IPS DF 6.9 (cell line): ENCODE data around the gene CSNK1G2.

Experiments
- DNase-seq: peaks from one replicate; pipeline ENCODE4 v3.0.0-alpha.2; 2013; ENCODE audit warnings: low read depth, low spot score
- H3K27ac ChIP-seq: one replicate; pipeline ENCODE4 v1.5.1; 2013; ENCODE audit warnings: low read length, control low read depth
- H3K27me3 ChIP-seq: 2 replicates; pipeline ENCODE4 v1.6.1; 2013; ENCODE audit warnings: mild to moderate bottlenecking, low read length; ENCODE audit not compliant: control insufficient read depth, insufficient read depth
- H3K36me3 ChIP-seq: 2 replicates; pipeline ENCODE4 v1.6.1; 2013; ENCODE audit warnings: low read length; ENCODE audit not compliant: control insufficient read depth, insufficient read depth
- H3K4me1 ChIP-seq: 2 replicates; pipeline ENCODE4 v1.6.1; 2013; ENCODE audit warnings: low read length; ENCODE audit not compliant: control insufficient read depth, insufficient read depth
- H3K4me3 ChIP-seq: 2 replicates; pipeline ENCODE4 v1.5.1; 2013; ENCODE audit warnings: mild to moderate bottlenecking, low read length
- H3K9me3 ChIP-seq: 2 replicates; pipeline ENCODE4 v1.6.1; 2013; ENCODE audit warnings: low read length, inconsistent platforms; ENCODE audit not compliant: control insufficient read depth, insufficient read depth
- WGBS: extraction: QIAGEN DNeasy Blood & Tissue Kit; methylation state at CpG from one replicate; pipeline ENCODE4 v1.1.7; 2013; ENCODE audit warnings: mixed read lengths, missing lambda C conversion rate; ENCODE audit not compliant: insufficient read length, insufficient coverage; 5-methylcytosine and 5-hydroxymethylcytosine counted together

CSNK1G2 gene

GRCh38 chr19:1967087-1967608, 26.2 kb downstream of the CSNK1G2 start:
- WGBS = no CpG with 5 or more reads among the region's 26 CpGs
- Histone ChIP-seq H3K27ac (no peak overlapping the region), H3K9me3 (no peaks in the 10 kb centered on the region), H3K4me3 (no peak overlapping the region), H3K36me3 (peaks cover 10% of the 10 kb centered on the region; the same call in 1 of the 2 replicates), H3K4me1 (no peaks in the 10 kb centered on the region), H3K27me3 (no peaks in the 10 kb centered on the region)
- DNase-seq = no peak

- H3K9me3 ChIP-seq = no peaks in the 10 kb centered on the region
- H3K27ac ChIP-seq = no peak overlapping the region
- DNase-seq = no peak
- H3K36me3 ChIP-seq = peaks cover 8% of the 10 kb centered on the region; the same call in 1 of the 2 replicates
- no peak overlapping the region for H3K4me3 ChIP-seq
- WGBS = no CpG with 5 or more reads among the region's 34 CpGs
- H3K27me3 ChIP-seq = no peaks in the 10 kb centered on the region
- H3K4me1 ChIP-seq = no peaks in the 10 kb centered on the region
Measured at GRCh38 chr19:1968279-1969175, 27.6 kb downstream of the CSNK1G2 start.

GRCh38 chr19:1969176-1970002, 28.4 kb downstream of the CSNK1G2 start:
- Histone ChIP-seq H3K27me3 (no peaks in the 10 kb centered on the region), H3K36me3 (peaks cover 9% of the 10 kb centered on the region; the same call in 1 of the 2 replicates), H3K27ac (no peak overlapping the region), H3K9me3 (no peaks in the 10 kb centered on the region), H3K4me1 (no peaks in the 10 kb centered on the region), H3K4me3 (no peak overlapping the region)
- WGBS = no CpG with 5 or more reads among the region's 49 CpGs
- no peak for DNase-seq

- H3K4me3 ChIP-seq = no peak overlapping the region
- WGBS = no CpG with 5 or more reads among the region's 38 CpGs
- no peaks in the 10 kb centered on the region for H3K9me3 ChIP-seq
- H3K27me3 ChIP-seq = no peaks in the 10 kb centered on the region
- no peaks in the 10 kb centered on the region for H3K4me1 ChIP-seq
- no peak for DNase-seq
- H3K27ac ChIP-seq = no peak overlapping the region
- peaks cover 15% of the 10 kb centered on the region; the same call in 1 of the 2 replicates for H3K36me3 ChIP-seq
Measured at GRCh38 chr19:1970003-1970805, 29.2 kb downstream of the CSNK1G2 start.

- no peak overlapping the region for H3K4me3 ChIP-seq
- H3K9me3 ChIP-seq = no peaks in the 10 kb centered on the region
- peaks cover 17% of the 10 kb centered on the region; the same call in 1 of the 2 replicates for H3K36me3 ChIP-seq
- no peak overlapping the region for H3K27ac ChIP-seq
- DNase-seq = no peak
- H3K27me3 ChIP-seq = no peaks in the 10 kb centered on the region
- no CpG with 5 or more reads among the region's 27 CpGs for WGBS
- H3K4me1 ChIP-seq = no peaks in the 10 kb centered on the region
Measured at GRCh38 chr19:1970806-1971502, 30.0 kb downstream of the CSNK1G2 start.

GRCh38 chr19:1974381-1975161, 33.6 kb downstream of the CSNK1G2 start:
- no peak overlapping the region for H3K27ac ChIP-seq
- H3K9me3 ChIP-seq = no peaks in the 10 kb centered on the region
- H3K36me3 ChIP-seq = peaks cover 23% of the 10 kb centered on the region; the same call in 1 of the 2 replicates
- no CpG with 5 or more reads among the region's 28 CpGs for WGBS
- H3K4me1 ChIP-seq = no peaks in the 10 kb centered on the region
- no peak for DNase-seq
- H3K4me3 ChIP-seq = no peak overlapping the region
- H3K27me3 ChIP-seq = no peaks in the 10 kb centered on the region

- Histone ChIP-seq H3K36me3 (peaks cover 25% of the 10 kb centered on the region), H3K27me3 (no peaks in the 10 kb centered on the region), H3K4me3 (no peak overlapping the region), H3K4me1 (no peaks in the 10 kb centered on the region), H3K27ac (no peak overlapping the region), H3K9me3 (no peaks in the 10 kb centered on the region)
- no peak for DNase-seq
- no CpG with 5 or more reads among the region's 20 CpGs for WGBS
Measured at GRCh38 chr19:1975162-1975480, 34.1 kb downstream of the CSNK1G2 start.

- no peak for DNase-seq
- no peaks in the 10 kb centered on the region for H3K27me3 ChIP-seq
- no peak overlapping the region for H3K27ac ChIP-seq
- H3K9me3 ChIP-seq = no peaks in the 10 kb centered on the region
- H3K4me1 ChIP-seq = no peaks in the 10 kb centered on the region; the same call in 1 of the 2 replicates
- no peak overlapping the region for H3K4me3 ChIP-seq
- H3K36me3 ChIP-seq = peaks cover 36% of the 10 kb centered on the region
- no CpG with 5 or more reads among the region's 15 CpGs for WGBS
Measured at GRCh38 chr19:1977120-1977519, 36.1 kb downstream of the CSNK1G2 start.

- H3K27ac ChIP-seq = no peak overlapping the region
- no peaks in the 10 kb centered on the region; the same call in 1 of the 2 replicates for H3K4me1 ChIP-seq
- peaks cover 36% of the 10 kb centered on the region for H3K36me3 ChIP-seq
- WGBS = no CpG with 5 or more reads among the region's 51 CpGs
- no peak overlapping the region for H3K4me3 ChIP-seq
- H3K9me3 ChIP-seq = no peaks in the 10 kb centered on the region
- no peak for DNase-seq
- no peaks in the 10 kb centered on the region for H3K27me3 ChIP-seq
Measured at GRCh38 chr19:1978346-1978894, 37.4 kb downstream of the CSNK1G2 start.
